H1 (cell line): ENCODE measurements around the gene COX19. TPM values are rescaled to one million over a fixed set of nuclear protein-coding genes. Genes with fewer than 3 reads are reported as not detected.

Experiments
- CBX5 ChIP-seq: fragments of 300-800, 300-1000 bp; sonication (generic); IDR thresholded peaks from 2 replicates; pipeline ENCODE4 v1.7.1; 2016; ENCODE audit warnings: antibody characterized with exemption, low read length, low read depth
- EZH2 ChIP-seq: fragments of 200-600 bp; sonication (generic); IDR thresholded peaks from 2 replicates; pipeline ENCODE4 v1.7.1; 2012; ENCODE audit warnings: low read depth, mild to moderate bottlenecking, moderate library complexity, low read length, inconsistent platforms; ENCODE audit not compliant: severe bottlenecking
- GABPA ChIP-seq: IDR thresholded peaks from 2 replicates; pipeline ENCODE4 v1.6.1; 2011; ENCODE audit warnings: mild to moderate bottlenecking, low read length, moderate library complexity, borderline replicate concordance; ENCODE audit not compliant: insufficient read depth
- HDAC6 ChIP-seq: IDR thresholded peaks from one replicate; pipeline ENCODE4 v1.7.1; 2012; ENCODE audit warnings: low read depth, mild to moderate bottlenecking, inconsistent platforms, low read length, moderate library complexity
- NANOG ChIP-seq: IDR thresholded peaks from 2 replicates; pipeline ENCODE4 v1.6.1; 2011; ENCODE audit warnings: low read length, low read depth, mild to moderate bottlenecking, inconsistent platforms; ENCODE audit not compliant: insufficient read depth, poor library complexity, severe bottlenecking
- RNF2 ChIP-seq: fragments of 200-900, 300-1000 bp; sonication (generic); IDR thresholded peaks from 2 replicates; pipeline ENCODE4 v1.7.1; 2016; ENCODE audit warnings: borderline replicate concordance, low read depth, mild to moderate bottlenecking, antibody characterized with exemption, low read length; ENCODE audit not compliant: poor library complexity, severe bottlenecking; ENCODE audit errors: missing control alignments
- ZNF274 ChIP-seq: IDR thresholded peaks from 2 replicates; pipeline ENCODE4 v1.7.0; 2012; ENCODE audit warnings: low read length, borderline replicate concordance; ENCODE audit errors: extremely low read depth
- polyA plus RNA-seq, 7 experiments: library from polyadenylated mRNA; depleted of rRNA in 3 of 7; stranded (reverse) in 5 of 7; unstranded in 2 of 7; fragments of >200 nt in 5 of 7; fragments of 200-250 nt in 2 of 7; gene quantifications; 1 replicate in 5 of 7; 2 replicates in 1 of 7; 4 replicates in 1 of 7; pipeline versions ENCODE4 v1.2.1 to v1.2.3, GENCODE V29; 2011 to 2013; ENCODE audit warnings: missing spikeins in 2 of 7, mixed read lengths in 2 of 7
- total RNA-seq: library from RNA; stranded (reverse); fragmentation: NEBNext Ultra II Directional; extraction: Animal tissue kit (Norgen Biotek cat#: 25700); gene quantifications from 2 replicates; pipeline ENCODE4 v1.2.1, GENCODE V29; 2021
- TF ChIP-seq, protein P1 (sequence below): IDR thresholded peaks from 2 replicates; pipeline ENCODE4 v1.6.1; 2011; ENCODE audit warnings: low read depth, mild to moderate bottlenecking, low read length; ENCODE audit not compliant: insufficient read depth

COX19 gene
- total and polyA plus RNA-seq, 2 of the 8 experiments (the other 6 are each of a cell fraction or from before 2014, with no cell fraction given) = 3.9 to 7.9 TPM

DNA sequence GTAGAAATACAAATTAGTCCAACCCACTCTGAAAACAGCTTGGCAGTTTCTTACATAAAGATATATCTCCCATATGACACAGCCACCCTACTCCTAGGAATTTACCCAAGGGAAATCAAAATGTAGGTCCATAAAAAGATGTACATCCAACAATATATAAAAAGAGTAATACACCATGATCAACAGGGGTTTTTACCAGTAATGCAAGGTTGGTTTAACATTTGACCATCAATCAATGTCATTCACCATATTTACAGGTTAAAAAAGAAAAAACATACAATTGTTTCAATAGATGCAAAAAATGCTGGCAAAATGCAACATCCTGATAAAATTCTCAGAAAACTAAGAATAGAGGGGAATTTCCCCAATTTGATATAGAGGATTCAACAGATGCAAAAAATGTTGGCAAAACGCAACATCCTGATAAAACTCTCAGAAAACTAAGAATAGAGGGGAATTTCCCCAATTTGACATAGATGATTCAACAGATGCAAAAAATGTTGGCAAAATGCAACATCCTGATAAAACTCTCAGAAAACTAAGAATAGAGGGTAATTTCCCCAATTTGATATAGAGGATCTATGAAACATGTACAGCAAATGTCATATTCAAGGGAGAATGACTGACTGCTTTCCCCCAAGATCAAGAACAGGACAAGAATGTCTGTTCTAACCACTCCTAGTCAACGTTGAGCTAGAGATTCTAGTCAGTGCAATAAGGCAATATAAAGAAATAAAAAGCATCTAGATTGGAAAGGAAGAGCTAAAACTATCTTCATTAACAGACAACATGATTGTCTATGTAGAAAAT is 34.5 kb downstream of the COX19 start (continued):
- TF ChIP-seq NANOG = no peak
- TF ChIP-seq ZNF274 = no peak
- no peak for TF ChIP-seq CBX5
- TF ChIP-seq, protein P1, sequence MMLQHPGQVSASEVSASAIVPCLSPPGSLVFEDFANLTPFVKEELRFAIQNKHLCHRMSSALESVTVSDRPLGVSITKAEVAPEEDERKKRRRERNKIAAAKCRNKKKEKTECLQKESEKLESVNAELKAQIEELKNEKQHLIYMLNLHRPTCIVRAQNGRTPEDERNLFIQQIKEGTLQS = no peak
- no peak for TF ChIP-seq RNF2
- TF ChIP-seq EZH2 = no peak
- TF ChIP-seq HDAC6 = no peak
- TF ChIP-seq GABPA = no peak
